Activated T-cell treated with anti-CD3 and anti-CD28 coated beads, Interleukin-2, amount 50 U/mL, for 4 hours (primary cell): ENCODE results near the gene TENM4. TPM values are rescaled to one million over a fixed set of nuclear protein-coding genes. Genes with fewer than 3 reads are reported as not detected.
"Not testable (repeated sequence)": the region's sequence is repeated elsewhere in the genome, so short reads cannot be mapped to it uniquely, and the experiment has no call there.

Experiments used
- ATAC-seq, 2 donors: fragments of 200-7000 bp; cut with Tn5 transposase; one replicate each; pipeline ENCODE4 v1.10.0; 2021
- DNase-seq: peaks from one replicate; pipeline ENCODE4 v3.0.0-alpha.2; 2020
- H3K27me3 Mint-ChIP-seq: one replicate; pipeline ENCODE4 v1.8.0; 2021; ENCODE audit warnings: low read depth, mixed read lengths
- H3K36me3 Mint-ChIP-seq: one replicate; pipeline ENCODE4 v1.8.0; 2022; ENCODE audit warnings: mixed read lengths; ENCODE audit not compliant: insufficient read depth
- H3K4me1 Mint-ChIP-seq: one replicate; pipeline ENCODE4 v1.8.0; 2021; ENCODE audit warnings: low read depth, mixed read lengths
- H3K4me3 Mint-ChIP-seq: one replicate; pipeline ENCODE4 v1.8.0; 2021; ENCODE audit warnings: mild to moderate bottlenecking, moderate library complexity, mixed read lengths
- H3K9me3 Mint-ChIP-seq: one replicate; pipeline ENCODE4 v1.8.0; 2021; ENCODE audit warnings: mixed read lengths
- total RNA-seq, 3 donors: library from RNA; stranded (reverse); gene quantifications; one replicate each; pipeline ENCODE4 v1.2.1, GENCODE V29; 2021

Gene TENM4
- total RNA-seq, 3 donors from 2014 or later, result 0.10 to 0.30 TPM; not detected in 1

GRCh38 chr11:78910322-78910721 lies 530.5 kb downstream of the TENM4 start:
- Mint-ChIP-seq H3K9me3 (no peaks in the 10 kb centered on the region), H3K4me3 (no peak overlapping the region), H3K36me3 (no peaks in the 10 kb centered on the region), H3K4me1 (no peaks in the 10 kb centered on the region), H3K27me3 (no peaks in the 10 kb centered on the region)
- DNase-seq (no peak), ATAC-seq (no peak)

GRCh38 chr11:78909386-78909785 lies 531.4 kb downstream of the TENM4 start:
- Mint-ChIP-seq H3K4me1 (no peaks in the 10 kb centered on the region), H3K4me3 (no peak overlapping the region), H3K36me3 (no peaks in the 10 kb centered on the region), H3K27me3 (no peaks in the 10 kb centered on the region), H3K9me3 (no peaks in the 10 kb centered on the region)
- DNase-seq (no peak), ATAC-seq (no peak)

- ATAC-seq, result no peak
- Mint-ChIP-seq H3K36me3 (no peaks in the 10 kb centered on the region), H3K4me1 (no peaks in the 10 kb centered on the region), H3K27me3 (peaks cover 3% of the 10 kb centered on the region), H3K9me3 (no peaks in the 10 kb centered on the region), H3K4me3 (no peak overlapping the region)
- no peak for DNase-seq
Measured at GRCh38 chr11:78907636-78908035, 533.2 kb downstream of the TENM4 start.

GRCh38 chr11:78906566-78906965 lies 534.3 kb downstream of the TENM4 start:
- H3K4me1 Mint-ChIP-seq, result no peaks in the 10 kb centered on the region
- no peak overlapping the region for H3K4me3 Mint-ChIP-seq
- no peaks in the 10 kb centered on the region for H3K36me3 Mint-ChIP-seq
- DNase-seq (no peak), ATAC-seq (no peak)
- H3K27me3 Mint-ChIP-seq, result peaks cover 6% of the 10 kb centered on the region
- no peaks in the 10 kb centered on the region for H3K9me3 Mint-ChIP-seq

GRCh38 chr11:78905756-78906155 lies 535.1 kb downstream of the TENM4 start:
- H3K36me3 Mint-ChIP-seq, result no peaks in the 10 kb centered on the region
- no peaks in the 10 kb centered on the region for H3K9me3 Mint-ChIP-seq
- no peak overlapping the region for H3K4me3 Mint-ChIP-seq
- H3K27me3 Mint-ChIP-seq, result peaks cover 7% of the 10 kb centered on the region
- ATAC-seq, result no peak
- DNase-seq, result no peak
- H3K4me1 Mint-ChIP-seq, result no peaks in the 10 kb centered on the region

- Mint-ChIP-seq H3K36me3 (no peaks in the 10 kb centered on the region), H3K9me3 (no peaks in the 10 kb centered on the region), H3K4me3 (no peak overlapping the region), H3K4me1 (no peaks in the 10 kb centered on the region), H3K27me3 (peaks cover 8% of the 10 kb centered on the region)
- no peak for ATAC-seq
- DNase-seq, result no peak
Measured at GRCh38 chr11:78902771-78903507, 537.9 kb downstream of the TENM4 start.

GRCh38 chr11:78901831-78902230 lies 539.0 kb downstream of the TENM4 start:
- Mint-ChIP-seq H3K27me3 (peaks cover 8% of the 10 kb centered on the region), H3K4me3 (no peak overlapping the region), H3K9me3 (no peaks in the 10 kb centered on the region), H3K36me3 (no peaks in the 10 kb centered on the region), H3K4me1 (no peaks in the 10 kb centered on the region)
- DNase-seq, result no peak
- no peak for ATAC-seq

GRCh38 chr11:78898266-78898775 lies 542.5 kb downstream of the TENM4 start:
- no peaks in the 10 kb centered on the region for H3K9me3 Mint-ChIP-seq
- peaks cover 6% of the 10 kb centered on the region for H3K27me3 Mint-ChIP-seq
- H3K36me3 Mint-ChIP-seq, result no peaks in the 10 kb centered on the region
- no peak overlapping the region for H3K4me3 Mint-ChIP-seq
- no peak for DNase-seq
- no peaks in the 10 kb centered on the region for H3K4me1 Mint-ChIP-seq
- ATAC-seq, result no peak

GRCh38 chr11:78893996-78894395 lies 546.8 kb downstream of the TENM4 start:
- H3K36me3 Mint-ChIP-seq, result no peaks in the 10 kb centered on the region
- no peak overlapping the region for H3K4me3 Mint-ChIP-seq
- H3K27me3 Mint-ChIP-seq, result no peaks in the 10 kb centered on the region
- no peak for ATAC-seq
- H3K4me1 Mint-ChIP-seq, result no peaks in the 10 kb centered on the region
- H3K9me3 Mint-ChIP-seq, result no peaks in the 10 kb centered on the region
- no peak for DNase-seq

- Mint-ChIP-seq H3K4me3 (no peak overlapping the region), H3K27me3 (no peaks in the 10 kb centered on the region), H3K36me3 (no peaks in the 10 kb centered on the region), H3K9me3 (no peaks in the 10 kb centered on the region), H3K4me1 (no peaks in the 10 kb centered on the region)
- no peak for DNase-seq
- no peak for ATAC-seq
Measured at GRCh38 chr11:78889698-78890097, 551.1 kb downstream of the TENM4 start.

- H3K4me3 Mint-ChIP-seq, result no peak overlapping the region
- ATAC-seq, result no peak
- no peaks in the 10 kb centered on the region for H3K27me3 Mint-ChIP-seq
- H3K4me1 Mint-ChIP-seq, result no peaks in the 10 kb centered on the region
- no peaks in the 10 kb centered on the region for H3K9me3 Mint-ChIP-seq
- H3K36me3 Mint-ChIP-seq, result no peaks in the 10 kb centered on the region
- DNase-seq, result no peak
Measured at GRCh38 chr11:78886616-78887015, 554.2 kb downstream of the TENM4 start.

- no peaks in the 10 kb centered on the region for H3K9me3 Mint-ChIP-seq
- ATAC-seq, result no peak
- no peak overlapping the region for H3K4me3 Mint-ChIP-seq
- no peak for DNase-seq
- H3K4me1 Mint-ChIP-seq, result no peaks in the 10 kb centered on the region
- H3K36me3 Mint-ChIP-seq, result no peaks in the 10 kb centered on the region
- H3K27me3 Mint-ChIP-seq, result no peaks in the 10 kb centered on the region
Measured at GRCh38 chr11:78884761-78885160, 556.1 kb downstream of the TENM4 start.

- Mint-ChIP-seq H3K36me3 (no peaks in the 10 kb centered on the region), H3K27me3 (no peaks in the 10 kb centered on the region), H3K9me3 (no peaks in the 10 kb centered on the region), H3K4me3 (no peak overlapping the region), H3K4me1 (no peaks in the 10 kb centered on the region)
- ATAC-seq (no peak), DNase-seq (no peak)
Measured at GRCh38 chr11:78883506-78883905, 557.3 kb downstream of the TENM4 start.

GRCh38 chr11:78879094-78879980 lies 561.5 kb downstream of the TENM4 start:
- not testable (repeated sequence) for DNase-seq, H3K27me3 Mint-ChIP-seq, H3K4me1 Mint-ChIP-seq, H3K9me3 Mint-ChIP-seq, ATAC-seq, H3K4me3 Mint-ChIP-seq, H3K36me3 Mint-ChIP-seq

- H3K4me1 Mint-ChIP-seq, result no peaks in the 10 kb centered on the region
- no peaks in the 10 kb centered on the region for H3K27me3 Mint-ChIP-seq
- H3K9me3 Mint-ChIP-seq, result peaks cover 6% of the 10 kb centered on the region
- no peak for DNase-seq
- no peak for ATAC-seq
- H3K4me3 Mint-ChIP-seq, result no peak overlapping the region
- H3K36me3 Mint-ChIP-seq, result no peaks in the 10 kb centered on the region
Measured at GRCh38 chr11:78878631-78879030, 562.2 kb downstream of the TENM4 start.
